Stimulated activated CD4-positive, alpha-beta T cell treated with anti-CD3 and anti-CD28 coated beads, Interleukin-1b, Interleukin-23, amount 100 ng/mL, for 1 hour (primary cell): Measurements from ENCODE around the gene OPN1MW3.
"Not testable (repeated sequence)": the region's sequence is repeated elsewhere in the genome, so short reads cannot be mapped to it uniquely, and the experiment has no call there.

Experiments
- DNase-seq, 2 donors: peaks; one replicate each; pipeline ENCODE4 v3.0.0-alpha.2; 2020; ENCODE audit warnings: low read depth in 2 of 2

The OPN1MW3 gene

DNA sequence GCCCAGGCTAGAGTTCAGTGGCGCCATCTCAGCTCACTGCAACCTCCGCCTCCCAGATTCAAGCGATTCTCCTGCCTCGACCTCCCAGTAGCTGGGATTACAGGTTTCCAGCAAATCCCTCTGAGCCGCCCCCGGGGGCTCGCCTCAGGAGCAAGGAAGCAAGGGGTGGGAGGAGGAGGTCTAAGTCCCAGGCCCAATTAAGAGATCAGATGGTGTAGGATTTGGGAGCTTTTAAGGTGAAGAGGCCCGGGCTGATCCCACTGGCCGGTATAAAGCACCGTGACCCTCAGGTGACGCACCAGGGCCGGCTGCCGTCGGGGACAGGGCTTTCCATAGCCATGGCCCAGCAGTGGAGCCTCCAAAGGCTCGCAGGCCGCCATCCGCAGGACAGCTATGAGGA is at the start of gene OPN1MW3:
Gene OPN1MW3, plus strand, starts transcription at position 301 of the 400 bp plus-strand sequence. Its CDS starts 38 bp downstream, at position 339.
- not testable (repeated sequence) for DNase-seq

GRCh38 chrX:154209670-154210418 is 47.5 kb upstream of the OPN1MW3 start:
- not testable (repeated sequence) for DNase-seq

- DNase-seq = not testable (repeated sequence)
These were observed 46.3 kb upstream of the OPN1MW3 start for GRCh38 chrX:154211057-154211456.

DNA sequence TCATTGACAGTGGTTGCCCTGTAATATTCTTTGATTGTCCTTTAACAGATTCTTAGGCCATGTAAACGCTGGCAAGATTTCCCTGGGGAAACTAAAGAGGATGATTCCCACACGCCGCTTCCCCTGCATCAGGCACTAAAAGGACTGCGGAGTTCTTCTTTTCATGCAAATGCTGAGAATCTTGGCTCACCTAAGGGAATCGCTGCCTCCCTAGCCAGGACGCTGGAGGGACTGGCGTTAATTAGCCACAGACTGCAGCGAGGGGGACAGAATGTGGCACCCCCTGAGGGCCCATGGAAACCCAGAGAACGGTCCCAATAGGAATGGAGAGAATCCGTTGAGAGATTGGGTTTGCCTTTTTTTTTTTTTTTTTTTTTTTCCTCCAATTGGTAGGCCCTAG is 45.9 kb upstream of the OPN1MW3 start:
- DNase-seq = not testable (repeated sequence)

DNA sequence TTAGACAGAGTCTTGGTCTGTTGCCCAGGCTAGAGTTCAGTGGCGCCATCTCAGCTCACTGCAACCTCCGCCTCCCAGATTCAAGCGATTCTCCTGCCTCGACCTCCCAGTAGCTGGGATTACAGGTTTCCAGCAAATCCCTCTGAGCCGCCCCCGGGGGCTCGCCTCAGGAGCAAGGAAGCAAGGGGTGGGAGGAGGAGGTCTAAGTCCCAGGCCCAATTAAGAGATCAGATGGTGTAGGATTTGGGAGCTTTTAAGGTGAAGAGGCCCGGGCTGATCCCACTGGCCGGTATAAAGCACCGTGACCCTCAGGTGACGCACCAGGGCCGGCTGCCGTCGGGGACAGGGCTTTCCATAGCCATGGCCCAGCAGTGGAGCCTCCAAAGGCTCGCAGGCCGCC is 37.9 kb upstream of the OPN1MW3 start, which contains the start of gene OPN1MW2:
Gene OPN1MW2, plus strand, starts transcription at position 301 of the 400 bp plus-strand sequence. Its CDS starts 60 bp downstream, at position 361.
- DNase-seq = not testable (repeated sequence)

DNA sequence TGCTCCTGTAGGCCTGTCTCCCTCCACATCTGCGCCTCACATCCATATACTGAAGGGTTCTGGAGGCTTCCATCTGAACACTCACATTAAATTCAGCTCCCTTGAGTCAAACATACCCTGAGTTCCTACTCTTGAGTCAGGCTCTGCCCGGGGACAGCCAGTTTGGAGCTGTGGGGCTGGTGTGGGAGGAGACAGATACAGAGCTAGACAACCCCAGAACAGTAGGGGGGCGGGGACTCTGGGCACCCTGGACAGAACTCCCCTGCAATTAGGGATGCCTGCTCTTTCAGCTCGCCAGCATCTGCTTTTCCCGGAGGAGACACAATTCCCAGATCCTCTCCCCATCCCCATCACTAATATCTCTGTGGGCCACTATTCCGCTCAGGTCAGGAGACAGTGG is 32.1 kb upstream of the OPN1MW3 start:
- DNase-seq = not testable (repeated sequence)

GRCh38 chrX:154226706-154227105 is 30.7 kb upstream of the OPN1MW3 start:
- not testable (repeated sequence) for DNase-seq

- DNase-seq = not testable (repeated sequence)
These were observed 25.9 kb upstream of the OPN1MW3 start for GRCh38 chrX:154231443-154231842.

GRCh38 chrX:154233620-154234019 is 23.8 kb upstream of the OPN1MW3 start:
- not testable (repeated sequence) for DNase-seq

DNA sequence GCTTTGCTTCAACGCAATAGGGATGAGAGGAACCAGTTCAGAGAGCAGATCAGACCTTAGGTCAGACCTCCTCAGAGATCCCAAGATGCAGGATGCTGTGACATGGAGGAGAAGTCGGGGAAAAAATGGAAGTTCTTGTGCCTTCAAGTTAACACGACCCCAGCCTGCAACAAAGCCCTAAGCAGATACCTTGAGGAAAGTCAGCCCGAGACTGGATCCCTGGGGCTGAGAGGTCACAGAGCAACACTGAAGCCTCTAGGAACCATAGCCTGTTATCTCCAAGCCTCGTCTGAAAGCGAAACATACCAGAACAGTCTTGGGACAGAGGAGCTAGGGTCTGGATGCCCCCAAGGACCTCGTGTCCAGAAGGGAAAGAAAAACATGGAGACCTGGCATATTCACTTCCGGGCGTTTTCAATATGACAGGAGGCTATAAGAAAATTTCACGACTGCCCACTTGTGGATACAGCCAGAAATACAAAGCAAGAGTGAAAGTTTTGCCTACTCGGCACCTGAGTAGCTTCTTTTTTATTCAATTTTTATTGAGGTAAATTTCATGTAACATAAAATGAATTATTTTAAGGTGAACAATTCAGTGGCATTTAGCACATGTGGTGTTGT is 18.3 kb upstream of the OPN1MW3 start:
- not testable (repeated sequence) for DNase-seq

DNA sequence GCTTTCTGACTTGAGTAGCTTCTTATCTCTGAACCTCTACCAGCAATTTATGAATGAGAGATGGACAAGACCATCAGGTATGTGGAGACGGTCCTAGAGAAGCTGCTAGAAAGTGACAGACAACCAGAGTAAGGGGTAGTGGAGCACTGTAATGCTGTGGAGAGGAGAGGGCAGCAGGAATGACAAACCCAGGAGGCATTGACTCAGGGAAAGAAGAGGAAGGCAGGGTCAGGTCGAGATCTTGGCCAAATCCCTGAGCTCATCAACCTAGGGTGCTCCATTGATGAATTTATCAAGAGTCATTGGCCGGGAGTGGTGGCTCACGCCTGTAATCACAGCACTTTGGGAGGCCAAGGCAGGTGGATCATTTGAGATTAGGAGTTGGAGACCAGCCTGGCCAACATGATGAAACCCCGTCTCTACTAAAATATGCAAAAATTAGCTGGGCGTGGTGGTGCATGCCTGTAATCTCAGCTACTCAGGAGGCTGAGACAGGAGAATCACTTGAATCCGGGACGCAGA is 17.3 kb upstream of the OPN1MW3 start:
- not testable (repeated sequence) for DNase-seq

DNA sequence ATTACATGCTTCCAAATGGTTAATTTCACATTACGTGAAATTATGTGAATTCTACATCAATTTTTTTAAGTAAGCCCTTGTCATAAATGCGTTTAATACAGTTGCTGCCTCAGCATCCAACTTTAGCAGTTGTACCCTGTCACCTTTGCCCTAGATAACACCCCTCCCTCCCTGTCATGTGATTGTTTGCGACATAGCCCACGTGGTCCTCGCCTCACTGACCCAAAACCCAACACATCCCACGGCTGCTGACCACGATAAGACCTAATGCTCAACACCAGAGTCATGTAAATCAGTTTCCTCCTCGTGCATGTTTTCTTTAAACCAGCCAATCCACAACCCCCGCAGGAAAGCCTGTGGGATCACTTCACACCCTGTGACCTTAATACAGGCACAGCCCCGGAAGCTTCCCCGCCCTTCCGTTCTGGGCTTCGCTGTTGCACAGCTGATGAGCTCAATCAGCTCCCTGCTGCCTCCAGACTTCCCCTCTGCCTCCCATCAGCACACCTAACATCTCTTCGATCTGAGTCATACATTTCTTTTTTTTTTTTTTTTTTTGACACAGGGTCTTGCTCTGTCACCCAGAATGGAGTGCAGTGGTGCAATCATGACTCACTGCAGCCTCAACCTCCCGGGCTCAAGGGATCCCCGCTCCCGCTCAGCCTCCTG is 9.9 kb upstream of the OPN1MW3 start:
- not testable (repeated sequence) for DNase-seq

DNA sequence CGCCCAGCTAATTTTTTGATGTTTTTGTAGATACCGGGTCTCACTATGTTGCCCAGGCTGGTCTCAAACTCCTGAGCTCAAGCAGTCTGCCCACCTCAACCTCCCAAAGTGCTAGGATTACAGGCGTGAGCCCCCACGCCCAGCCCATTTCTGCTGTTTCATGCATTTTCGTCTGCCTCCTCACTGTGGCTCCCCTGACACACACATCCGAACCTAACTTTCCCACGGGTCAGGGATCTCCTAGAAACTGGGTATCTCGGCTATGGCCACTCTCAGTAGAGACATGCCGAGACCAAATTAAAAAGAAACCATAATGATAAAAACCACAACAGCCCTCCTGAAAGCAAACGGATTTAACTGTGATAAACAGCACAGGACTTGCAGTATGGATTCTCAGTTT is 9.3 kb upstream of the OPN1MW3 start:
- DNase-seq = not testable (repeated sequence)

DNA sequence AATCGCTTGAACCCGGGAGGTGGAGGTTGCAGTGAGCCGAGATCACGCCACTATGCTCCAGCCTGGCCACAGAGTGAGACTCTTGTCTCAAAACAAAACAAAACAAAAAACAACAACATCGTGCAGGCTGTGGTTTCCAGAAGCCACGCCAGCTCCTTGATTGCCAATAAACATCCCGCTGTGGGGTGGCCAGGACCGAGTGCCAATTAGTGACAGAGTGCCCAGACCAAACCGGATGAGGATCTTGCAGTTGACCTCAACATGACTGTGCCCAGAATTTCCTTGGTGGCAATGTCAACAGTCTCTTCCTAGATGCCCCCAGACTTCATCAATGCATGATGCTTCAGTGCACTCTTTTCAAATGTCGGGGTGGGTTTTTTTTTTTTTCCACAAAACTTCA is 1.3 kb downstream of the OPN1MW3 start:
- not testable (repeated sequence) for DNase-seq

DNA sequence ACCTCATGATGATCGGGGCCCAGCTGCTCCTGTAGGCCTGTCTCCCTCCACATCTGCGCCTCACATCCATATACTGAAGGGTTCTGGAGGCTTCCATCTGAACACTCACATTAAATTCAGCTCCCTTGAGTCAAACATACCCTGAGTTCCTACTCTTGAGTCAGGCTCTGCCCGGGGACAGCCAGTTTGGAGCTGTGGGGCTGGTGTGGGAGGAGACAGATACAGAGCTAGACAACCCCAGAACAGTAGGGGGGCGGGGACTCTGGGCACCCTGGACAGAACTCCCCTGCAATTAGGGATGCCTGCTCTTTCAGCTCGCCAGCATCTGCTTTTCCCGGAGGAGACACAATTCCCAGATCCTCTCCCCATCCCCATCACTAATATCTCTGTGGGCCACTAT is 5.7 kb downstream of the OPN1MW3 start:
- not testable (repeated sequence) for DNase-seq

GRCh38 chrX:154269245-154269644 is 11.9 kb downstream of the OPN1MW3 start:
- DNase-seq = not testable (repeated sequence)

DNA sequence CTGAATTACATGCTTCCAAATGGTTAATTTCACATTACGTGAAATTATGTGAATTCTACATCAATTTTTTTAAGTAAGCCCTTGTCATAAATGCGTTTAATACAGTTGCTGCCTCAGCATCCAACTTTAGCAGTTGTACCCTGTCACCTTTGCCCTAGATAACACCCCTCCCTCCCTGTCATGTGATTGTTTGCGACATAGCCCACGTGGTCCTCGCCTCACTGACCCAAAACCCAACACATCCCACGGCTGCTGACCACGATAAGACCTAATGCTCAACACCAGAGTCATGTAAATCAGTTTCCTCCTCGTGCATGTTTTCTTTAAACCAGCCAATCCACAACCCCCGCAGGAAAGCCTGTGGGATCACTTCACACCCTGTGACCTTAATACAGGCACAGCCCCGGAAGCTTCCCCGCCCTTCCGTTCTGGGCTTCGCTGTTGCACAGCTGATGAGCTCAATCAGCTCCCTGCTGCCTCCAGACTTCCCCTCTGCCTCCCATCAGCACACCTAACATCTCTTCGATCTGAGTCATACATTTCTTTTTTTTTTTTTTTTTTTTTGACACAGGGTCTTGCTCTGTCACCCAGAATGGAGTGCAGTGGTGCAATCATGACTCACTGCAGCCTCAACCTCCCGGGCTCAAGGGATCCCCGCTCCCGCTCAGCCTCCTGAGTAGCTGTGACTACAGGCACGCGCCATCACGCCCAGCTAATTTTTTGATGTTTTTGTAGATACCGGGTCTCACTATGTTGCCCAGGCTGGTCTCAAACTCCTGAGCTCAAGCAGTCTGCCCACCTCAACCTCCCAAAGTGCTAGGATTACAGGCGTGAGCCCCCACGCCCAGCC is 27.3 kb downstream of the OPN1MW3 start:
- not testable (repeated sequence) for DNase-seq

- DNase-seq = not testable (repeated sequence)
These were observed 29.0 kb downstream of the OPN1MW3 start for GRCh38 chrX:154286406-154286805.

- DNase-seq = no peak
These were observed 37.6 kb downstream of the OPN1MW3 start, which contains the start of gene TEX28 for GRCh38 chrX:154294791-154295574. Gene TEX28 (minus strand): TSS chrX:154295124. CDS start chrX:154292117, 3,007 bp downstream.

DNA sequence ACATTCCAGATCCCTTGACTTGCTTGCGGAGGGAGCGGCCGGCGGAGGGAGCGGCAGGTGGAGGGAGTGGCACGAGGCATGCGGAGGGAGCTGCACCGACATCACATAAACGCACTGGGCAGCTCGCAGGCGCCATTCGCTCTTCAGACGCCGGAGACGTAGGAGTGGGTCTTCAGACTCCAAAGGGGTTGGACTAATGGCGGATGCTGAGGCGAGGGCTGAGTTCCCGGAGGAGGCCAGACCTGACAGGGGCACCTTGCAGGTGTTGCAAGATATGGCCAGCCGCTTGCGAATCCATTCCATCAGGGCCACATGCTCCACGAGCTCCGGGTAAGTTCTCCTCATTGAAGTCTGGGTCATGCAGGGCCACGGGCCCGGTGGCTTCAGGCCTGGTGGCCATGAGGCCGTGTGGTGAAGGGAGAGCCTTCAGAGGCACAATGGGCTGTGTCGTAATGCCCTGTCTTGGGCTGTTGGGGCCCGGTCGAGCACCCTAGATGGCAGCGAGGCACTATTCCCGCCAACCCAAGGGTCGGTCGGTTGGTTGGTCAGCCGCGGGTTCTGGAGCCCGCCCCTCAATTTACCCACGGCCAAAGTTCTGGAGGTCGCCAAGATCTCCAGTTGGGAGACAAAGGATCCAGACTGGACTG is 38.4 kb downstream of the OPN1MW3 start, which contains the start of gene TKTL1:
Gene TKTL1, plus strand, starts transcription at position 132 of the 647 bp plus-strand sequence. Its CDS starts 65 bp downstream, at position 197.
- no peak for DNase-seq
